Ovary (tissue), 10 donors: ENCODE data around the gene HJURP. TPM values are rescaled to one million over a fixed set of nuclear protein-coding genes. Genes with fewer than 3 reads are reported as not detected.
"Not testable (repeated sequence)": the region's sequence is repeated elsewhere in the genome, so short reads cannot be mapped to it uniquely, and the experiment has no call there.

Experiments used
- DNase-seq, 5 donors: peaks; one replicate each; pipeline ENCODE4 v3.0.0-alpha.2; 2019 to 2020
- H3K27ac ChIP-seq, 2 donors: fragments of 200-600 bp; one replicate each; pipeline versions ENCODE4 v1.5.1 to v1.8.0; 2019 to 2022
- H3K27me3 ChIP-seq: fragments of 200-600 bp; one replicate; pipeline ENCODE4 v1.8.0; 2022
- H3K36me3 ChIP-seq: fragments of 200-600 bp; sonication (generic); one replicate; pipeline ENCODE4 v1.5.1; 2019
- H3K4me1 ChIP-seq: one replicate; pipeline ENCODE4 v1.8.1; 2013; ENCODE audit warnings: mild to moderate bottlenecking, moderate library complexity; ENCODE audit not compliant: insufficient read depth
- H3K4me3 ChIP-seq: fragments of 200-600 bp; sonication (generic); one replicate; pipeline ENCODE4 v1.5.1; 2017
- H3K9me3 ChIP-seq, 2 donors: fragments of 200-600 bp in 1 of 2; sonication (generic) in 1 of 2; one replicate each; pipeline versions ENCODE4 v1.5.1 to v1.8.1; 2013 to 2019; ENCODE audit warnings: mild to moderate bottlenecking in 1 of 2, moderate library complexity in 1 of 2
- CTCF ChIP-seq, 3 donors: fragments of 450-650 bp in 2 of 3; fragments of 200-600 bp in 1 of 3; IDR thresholded peaks; one replicate each; pipeline versions ENCODE4 v1.5.1 to v1.8.0; 2016 to 2022; ENCODE audit warnings: antibody characterized with exemption in 3 of 3, mild to moderate bottlenecking in 1 of 3
- EP300 ChIP-seq: sonication (generic); formaldehyde crosslinking; IDR thresholded peaks from one replicate; pipeline ENCODE4 v1.6.1; 2017; ENCODE audit warnings: antibody characterized with exemption
- POLR2A ChIP-seq: fragments of 450-650 bp; IDR thresholded peaks from one replicate; pipeline ENCODE4 v1.6.1; 2017; ENCODE audit warnings: antibody characterized with exemption, mild to moderate bottlenecking, moderate library complexity
- WGBS, 3 donors: extraction: QIAGEN DNeasy Blood & Tissue Kit in 1 of 3; methylation state at CpG; one replicate each; pipeline versions ENCODE4 v1.1.5 to v1.1.7; 2013 to 2017; 5-methylcytosine and 5-hydroxymethylcytosine counted together
- intact Hi-C, 4 donors: fragments of 100-400 bp; cut with DNase I; formaldehyde crosslinking; loops; one replicate each; pipeline versions ENCODE4 v1.11.0 to v1.15.1; 2022 to 2023
- long read RNA-seq, 3 donors: library from polyadenylated mRNA in 2 of 3; unstranded in 2 of 3; transcript quantifications; one replicate each; pipeline ENCODE4 v2.0.0 and lab custom pipeline, GENCODE V29; 2021 to 2026
- polyA plus RNA-seq, 2 donors: library from polyadenylated mRNA; stranded (reverse); fragments of 200-250 nt in 1 of 2; fragments of 350-450 nt in 1 of 2; fragmentation: Illumina TruSeq in 1 of 2; extraction: RNeasy Lipid Tissue Mini Kit (QIAGEN cat#74804) in 1 of 2; gene quantifications; one replicate each; pipeline ENCODE4 v1.2.3, GENCODE V29; 2013 to 2014
- total RNA-seq, 7 donors: library from RNA; depleted of rRNA in 2 of 7; stranded (reverse); fragments of >200 nt in 2 of 7; fragmentation: NEBNext Ultra II Directional in 3 of 7; extraction: Animal tissue kit (Norgen Biotek cat#: 25700) in 3 of 7; gene quantifications; one replicate each; pipeline versions ENCODE4 v1.1.0 to v1.2.4, GENCODE V29; 2016 to 2023
- donor health status: DM: no; HTN: no; CAD: no; lungs with moderate emphysema.
- donor health status: DM: no; HTN: no; CAD: no.
- donor health status: Bipolar disorder and iron deficiency.
- donor health status: DM: yes; HTN: yes; CAD: no.
- donor health status: DM: no; HTN: no; CAD: no.
- donor health status: DM: yes; HTN: yes; CAD: no.

The HJURP gene
- total RNA-seq, result 1 to 10 TPM in 1 of 7 donors, under 1 TPM in 2, not detected in 4; 0.07 to 1.3 (median 0.94) TPM
- polyA plus RNA-seq, result 1 to 10 TPM in 1 of 2 donors, under 1 TPM in 1; 0.48 to 1.5 TPM
- long read RNA-seq, donor 1, result 0 reads
- long read RNA-seq, donor 2, transcript HJURP-202 (9 exons, 3,187 nt), result major isoform, 7 of 44 reads
- long read RNA-seq, donor 2, partial matches to known transcripts, result 37 of 44 reads
- long read RNA-seq, donor 2, other reads (novel, unspliced or antisense), result 0 of 44 reads
- long read RNA-seq, donor 3, partial matches to known transcripts, result 0 of 3 reads
- long read RNA-seq, donor 3, other reads (novel, unspliced or antisense), result 1 of 3 reads

- 0 to 1% (median 1%) methylated on average over 56 to 60 of the region's 60 CpGs for WGBS, 3 donors
- Histone ChIP-seq H3K4me3 (peak within 1 kb of the TSS; percentile 61), H3K36me3 (no peaks in the 10 kb centered on the region), H3K27me3 (no peaks in the 10 kb centered on the region), H3K27ac (no peak within 1 kb of the TSS), H3K9me3 (no peaks in the 10 kb centered on the region), H3K4me1 (peaks cover 6% of the 10 kb centered on the region)
- TF ChIP-seq CTCF (IDR thresholded peaks at IDR 0.05) (no peak), EP300 (no peak), POLR2A (no peak)
- intact Hi-C loops, result no loop called here
- peak; percentile 84 to 93 (median 90) for DNase-seq
Observed at GRCh38 chr2:233854241-233854981, at the start of gene HJURP. HJURP (minus strand) TSS chr2:233854535; CDS start chr2:233854500, 35 bp downstream.

- Histone ChIP-seq H3K36me3 (no peaks in the 10 kb centered on the region), H3K4me1 (no peaks in the 10 kb centered on the region), H3K9me3 (no peaks in the 10 kb centered on the region), H3K27me3 (no peaks in the 10 kb centered on the region), H3K27ac (no peak overlapping the region), H3K4me3 (no peak overlapping the region)
- intact Hi-C loops, result no loop called here
- WGBS, 3 donors, result 85 to 91% (median 86%) methylated on average over 4 of the region's 4 CpGs
- TF ChIP-seq CTCF (IDR thresholded peaks at IDR 0.05) (no peak), EP300 (no peak), POLR2A (no peak)
- no peak for DNase-seq
Observed at GRCh38 chr2:233901884-233902283, 47.5 kb upstream of the HJURP start.

GRCh38 chr2:233901367-233901766, 47.0 kb upstream of the HJURP start:
- WGBS, 3 donors, result 69 to 81% (median 73%) methylated on average over 4 of the region's 4 CpGs
- Histone ChIP-seq H3K4me1 (no peaks in the 10 kb centered on the region), H3K4me3 (no peak overlapping the region), H3K36me3 (no peaks in the 10 kb centered on the region), H3K27ac (no peak overlapping the region), H3K9me3 (no peaks in the 10 kb centered on the region), H3K27me3 (no peaks in the 10 kb centered on the region)
- DNase-seq, result no peak
- TF ChIP-seq POLR2A (no peak), CTCF (IDR thresholded peaks at IDR 0.05) (no peak), EP300 (no peak)
- intact Hi-C loops, result no loop called here

GRCh38 chr2:233896253-233896652, 41.9 kb upstream of the HJURP start:
- intact Hi-C loops, H3K27me3 ChIP-seq, DNase-seq, H3K4me1 ChIP-seq, H3K36me3 ChIP-seq, H3K27ac ChIP-seq, H3K9me3 ChIP-seq, H3K4me3 ChIP-seq: not testable (repeated sequence)
- 33 to 47% (median 40%) methylated on average over 2 of the region's 2 CpGs for WGBS, 3 donors

DNA sequence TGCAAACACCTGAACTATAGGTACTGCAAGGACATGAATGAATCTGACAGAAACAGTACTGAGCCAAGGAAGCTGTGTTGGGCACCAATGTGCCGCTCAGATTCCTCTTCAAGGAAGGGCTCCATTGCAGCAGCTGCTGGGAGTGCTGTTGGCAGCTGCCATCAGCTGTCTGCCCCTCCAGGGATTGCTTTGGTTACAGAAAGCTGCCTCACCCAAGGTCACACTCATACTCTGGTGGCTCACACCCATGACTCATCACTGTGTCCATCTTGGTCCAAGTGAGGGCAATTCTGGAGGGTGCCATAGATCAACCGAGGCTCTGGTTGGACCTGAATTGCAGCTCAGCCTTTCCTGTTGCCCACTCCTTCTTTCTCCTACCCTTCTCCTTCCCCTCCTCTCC, 38.5 kb upstream of the HJURP start:
- intact Hi-C loops, result no loop called here
- TF ChIP-seq EP300 (no peak), POLR2A (no peak), CTCF (IDR thresholded peaks at IDR 0.05) (no peak)
- H3K36me3 ChIP-seq, result no peaks in the 10 kb centered on the region
- DNase-seq, result no peak
- H3K4me1 ChIP-seq, result no peaks in the 10 kb centered on the region
- no peaks in the 10 kb centered on the region for H3K9me3 ChIP-seq
- no peaks in the 10 kb centered on the region for H3K27me3 ChIP-seq
- H3K27ac ChIP-seq, result no peak overlapping the region
- 88 to 91% (median 88%) methylated on average over 2 of the region's 2 CpGs for WGBS, 3 donors
- H3K4me3 ChIP-seq, result no peak overlapping the region
